ENCODE measurements around the gene CLMN. TPM values are rescaled to one million over a fixed set of nuclear protein-coding genes. Genes with fewer than 3 reads are reported as not detected.

Gene CLMN
- total and polyA plus RNA-seq, 9 of the 15 experiments (the other 6 are each of a cell fraction or from before 2014, with no cell fraction given), result 0.01 to 0.18 (median 0.07) TPM; not detected in 4

DNA sequence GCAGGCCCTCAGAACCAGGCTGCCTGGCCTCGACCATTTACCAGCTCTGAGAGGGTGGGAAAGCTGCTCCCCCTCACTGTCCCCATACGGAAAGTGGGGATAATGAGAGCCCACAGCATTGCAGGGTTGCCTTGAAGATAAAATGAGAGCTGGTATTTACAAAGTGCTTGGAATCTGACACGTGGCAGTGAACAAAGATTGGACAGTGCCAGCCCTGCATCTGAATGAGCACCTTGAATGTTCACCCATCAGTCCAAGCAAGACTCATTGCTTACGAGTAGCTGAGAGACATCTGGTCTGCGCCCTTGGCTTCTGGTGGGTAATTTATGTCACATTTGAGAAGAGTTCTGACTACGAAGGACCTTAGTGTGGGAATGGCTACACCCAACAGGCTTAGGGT, 67.5 kb downstream of the CLMN start:
- Histone ChIP-seq H3K9ac (ENCODE audit: insufficient read depth in 1 of 2, low read depth in 2 of 2, low read length in 2 of 2) (no peak overlapping the region), H3K9me3 (replicated peaks; ENCODE audit: control insufficient read depth, insufficient read depth, low read depth, low read length) (no peaks in the 10 kb centered on the region), H3K27ac (ENCODE audit: extremely low read depth, low read depth, low read length) (no peak overlapping the region), H3K4me2 (ENCODE audit: insufficient read depth, low read length) (no peak overlapping the region), H3K79me2 (ENCODE audit: control insufficient read depth, insufficient read depth, low read length) (no peaks in the 10 kb centered on the region), H3K36me3 (ENCODE audit: control insufficient read depth, insufficient read depth, low read length) (no peaks in the 10 kb centered on the region), H4K20me1 (replicated peaks; ENCODE audit: control insufficient read depth, insufficient read depth, low read length) (no peaks in the 10 kb centered on the region), H2AFZ (ENCODE audit: low read depth, low read length) (no peak overlapping the region), H3K27me3 (ENCODE audit: control insufficient read depth in 2 of 2, insufficient read depth in 2 of 2, low read length in 2 of 2) (peaks cover 2 to 24% of the 10 kb centered on the region in 2 experiments; a peak in 2 of 5 replicates), H3K4me1 (replicated peaks in 1 of 2; ENCODE audit: control insufficient read depth in 2 of 2, insufficient read depth in 2 of 2, low read length in 2 of 2) (no peaks in the 10 kb centered on the region), H3K9me1 (ENCODE audit: control insufficient read depth, insufficient read depth, low read length) (no peaks in the 10 kb centered on the region), H3K4me3 (no peak overlapping the region)
- WGBS (ENCODE audit: insufficient coverage, low coverage, missing lambda C conversion rate), result 0% methylated on average over 6 of the region's 6 CpGs
- no peak for ATAC-seq
- in situ Hi-C loops (cut with MboI) (no loop called here), intact Hi-C loops (cut with micrococcal nuclease) (no loop called here)
- TF ChIP-seq POLR2B (IDR thresholded peaks at IDR 0.05; ENCODE audit: low read depth, partially characterized antibody), result no peak
- TF ChIP-seq, protein P1, sequence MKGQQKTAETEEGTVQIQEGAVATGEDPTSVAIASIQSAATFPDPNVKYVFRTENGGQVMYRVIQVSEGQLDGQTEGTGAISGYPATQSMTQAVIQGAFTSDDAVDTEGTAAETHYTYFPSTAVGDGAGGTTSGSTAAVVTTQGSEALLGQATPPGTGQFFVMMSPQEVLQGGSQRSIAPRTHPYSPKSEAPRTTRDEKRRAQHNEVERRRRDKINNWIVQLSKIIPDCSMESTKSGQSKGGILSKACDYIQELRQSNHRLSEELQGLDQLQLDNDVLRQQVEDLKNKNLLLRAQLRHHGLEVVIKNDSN (CRISPR knock-in tag; IDR thresholded peaks at IDR 0.05), result no peak
- TF ChIP-seq, protein P2, sequence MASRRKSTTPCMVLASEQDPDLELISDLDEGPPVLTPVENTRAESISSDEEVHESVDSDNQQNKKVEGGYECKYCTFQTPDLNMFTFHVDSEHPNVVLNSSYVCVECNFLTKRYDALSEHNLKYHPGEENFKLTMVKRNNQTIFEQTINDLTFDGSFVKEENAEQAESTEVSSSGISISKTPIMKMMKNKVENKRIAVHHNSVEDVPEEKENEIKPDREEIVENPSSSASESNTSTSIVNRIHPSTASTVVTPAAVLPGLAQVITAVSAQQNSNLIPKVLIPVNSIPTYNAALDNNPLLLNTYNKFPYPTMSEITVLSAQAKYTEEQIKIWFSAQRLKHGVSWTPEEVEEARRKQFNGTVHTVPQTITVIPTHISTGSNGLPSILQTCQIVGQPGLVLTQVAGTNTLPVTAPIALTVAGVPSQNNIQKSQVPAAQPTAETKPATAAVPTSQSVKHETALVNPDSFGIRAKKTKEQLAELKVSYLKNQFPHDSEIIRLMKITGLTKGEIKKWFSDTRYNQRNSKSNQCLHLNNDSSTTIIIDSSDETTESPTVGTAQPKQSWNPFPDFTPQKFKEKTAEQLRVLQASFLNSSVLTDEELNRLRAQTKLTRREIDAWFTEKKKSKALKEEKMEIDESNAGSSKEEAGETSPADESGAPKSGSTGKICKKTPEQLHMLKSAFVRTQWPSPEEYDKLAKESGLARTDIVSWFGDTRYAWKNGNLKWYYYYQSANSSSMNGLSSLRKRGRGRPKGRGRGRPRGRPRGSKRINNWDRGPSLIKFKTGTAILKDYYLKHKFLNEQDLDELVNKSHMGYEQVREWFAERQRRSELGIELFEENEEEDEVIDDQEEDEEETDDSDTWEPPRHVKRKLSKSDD (conservative IDR thresholded peaks at IDR 0.05; ENCODE audit: low read length), result no peak
- TF ChIP-seq CBFB (CRISPR knock-in tag; IDR thresholded peaks at IDR 0.05), result no peak
- no peak for TF ChIP-seq XRCC5 (IDR thresholded peaks at IDR 0.05; ENCODE audit: low read depth, low read length)
- TF ChIP-seq CEBPG (CRISPR knock-in tag; IDR thresholded peaks at IDR 0.05), result no peak
- TF ChIP-seq CEBPG (tag; conservative IDR thresholded peaks at IDR 0.05 in 1 of 2, IDR thresholded peaks at IDR 0.05 in 1 of 2), result no peak
- TF ChIP-seq MCM3 (IDR thresholded peaks at IDR 0.05), result no peak
- no peak for TF ChIP-seq ZNF140 (CRISPR knock-in tag; IDR thresholded peaks at IDR 0.05)
- no peak for TF ChIP-seq ZNF184 (CRISPR knock-in tag; IDR thresholded peaks at IDR 0.05)
- TF ChIP-seq ZNF444 (CRISPR knock-in tag; IDR thresholded peaks at IDR 0.05), result no peak
- no peak for TF ChIP-seq MTA2 (IDR thresholded peaks at IDR 0.05; ENCODE audit: low read depth)
- TF ChIP-seq, protein P3, sequence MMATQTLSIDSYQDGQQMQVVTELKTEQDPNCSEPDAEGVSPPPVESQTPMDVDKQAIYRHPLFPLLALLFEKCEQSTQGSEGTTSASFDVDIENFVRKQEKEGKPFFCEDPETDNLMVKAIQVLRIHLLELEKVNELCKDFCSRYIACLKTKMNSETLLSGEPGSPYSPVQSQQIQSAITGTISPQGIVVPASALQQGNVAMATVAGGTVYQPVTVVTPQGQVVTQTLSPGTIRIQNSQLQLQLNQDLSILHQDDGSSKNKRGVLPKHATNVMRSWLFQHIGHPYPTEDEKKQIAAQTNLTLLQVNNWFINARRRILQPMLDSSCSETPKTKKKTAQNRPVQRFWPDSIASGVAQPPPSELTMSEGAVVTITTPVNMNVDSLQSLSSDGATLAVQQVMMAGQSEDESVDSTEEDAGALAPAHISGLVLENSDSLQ (IDR thresholded peaks at IDR 0.05), result no peak
- TF ChIP-seq, protein P4, sequence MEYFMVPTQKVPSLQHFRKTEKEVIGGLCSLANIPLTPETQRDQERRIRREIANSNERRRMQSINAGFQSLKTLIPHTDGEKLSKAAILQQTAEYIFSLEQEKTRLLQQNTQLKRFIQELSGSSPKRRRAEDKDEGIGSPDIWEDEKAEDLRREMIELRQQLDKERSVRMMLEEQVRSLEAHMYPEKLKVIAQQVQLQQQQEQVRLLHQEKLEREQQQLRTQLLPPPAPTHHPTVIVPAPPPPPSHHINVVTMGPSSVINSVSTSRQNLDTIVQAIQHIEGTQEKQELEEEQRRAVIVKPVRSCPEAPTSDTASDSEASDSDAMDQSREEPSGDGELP (CRISPR knock-in tag; IDR thresholded peaks at IDR 0.05; ENCODE audit: borderline replicate concordance), result no peak
- BruUV-seq (replicated peaks), result no TSS peak
- CTCF ChIA-PET (ENCODE audit: low intra/inter-chr PET ratio), result no interaction called here
- no peak for DNase-seq (ENCODE audit: extremely low read depth in 1 of 4, low spot score in 3 of 4)
- POLR2A ChIA-PET, result interaction anchor here (0.6 kb wide), 1 partner anchor 67 kb away, joined by 7 read pairs; no protein-coding TSS in a partner anchor
- no peak for FAIRE-seq

Data from K562 (cell line).